NCI-H1930 (cell line): ENCODE data around the gene ZNF438.
A peak's percentile ranks its signal among the peaks of the same experiment; 100 is the strongest.

Experiments used
- DNase-seq, 2 experiments: peaks; one replicate each; lab custom pipeline; 2025; lab: John Stamatoyannopoulos, UW

The ZNF438 gene

DNA sequence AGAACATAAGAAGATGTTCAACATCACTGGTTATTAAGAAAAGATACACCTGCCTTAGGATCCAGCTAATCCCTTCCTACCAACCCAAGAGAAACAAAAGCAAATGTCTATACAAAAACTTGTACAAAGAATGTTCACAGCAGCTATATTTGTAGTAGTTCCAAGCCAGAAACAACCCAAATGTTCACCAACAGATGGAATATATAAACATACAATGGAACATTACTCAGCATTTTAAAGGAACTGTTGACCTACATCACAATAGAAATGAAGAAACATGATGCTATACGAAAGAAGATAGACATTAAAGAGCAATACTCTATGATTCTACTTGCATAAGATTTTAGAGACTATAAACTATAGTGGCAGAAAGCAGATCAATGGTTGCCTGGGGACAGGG, 149.4 kb downstream of the ZNF438 start:
- DNase-seq, result no peak

- DNase-seq, result no peak
Measured at GRCh38 chr10:30878920-30879319, 152.7 kb downstream of the ZNF438 start.

DNA sequence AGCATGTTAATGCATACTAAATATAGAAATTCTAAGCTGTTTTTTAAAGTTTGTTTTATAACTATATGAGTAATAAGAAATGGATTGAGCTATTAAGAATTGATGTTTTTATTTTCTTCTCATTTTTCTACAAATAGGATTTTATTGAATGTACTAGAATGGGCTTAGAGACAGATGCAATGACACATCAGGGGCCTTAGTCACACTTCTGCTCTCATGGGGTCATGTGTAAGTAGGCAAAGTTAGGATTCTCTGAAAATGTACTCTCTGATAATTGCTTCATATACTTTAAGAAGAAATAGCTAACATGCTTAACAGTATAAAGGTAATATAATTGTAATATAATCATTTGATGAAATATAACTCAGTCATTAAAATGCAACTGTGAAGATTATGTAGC, 154.6 kb downstream of the ZNF438 start:
- DNase-seq, result no peak

GRCh38 chr10:30873411-30873810, 158.3 kb downstream of the ZNF438 start:
- DNase-seq, result no peak

- no peak for DNase-seq
Measured at GRCh38 chr10:30870896-30871295, 160.8 kb downstream of the ZNF438 start.

DNA sequence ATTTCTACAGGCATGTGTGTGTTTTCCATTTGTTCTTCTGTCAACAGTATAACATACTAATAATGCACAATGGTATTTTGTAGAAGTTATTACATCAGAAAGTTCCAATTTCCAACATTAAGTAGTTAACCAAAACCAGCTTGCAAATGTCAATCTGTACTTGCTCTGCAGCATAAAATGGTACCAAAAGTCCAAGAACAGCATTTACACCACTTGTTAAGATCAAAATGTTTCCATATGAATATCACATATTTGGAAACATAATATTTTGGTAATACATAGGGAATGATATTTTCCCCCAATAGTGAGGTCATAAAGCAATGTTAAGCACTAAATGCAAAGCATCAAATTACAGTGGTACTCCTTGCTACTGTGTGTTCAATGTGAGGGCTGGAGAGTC, 162.1 kb downstream of the ZNF438 start:
- no peak for DNase-seq

GRCh38 chr10:30868611-30869010, 163.1 kb downstream of the ZNF438 start:
- DNase-seq, result peak in 1 of 2 experiments; percentile 31

- no peak for DNase-seq
Measured at GRCh38 chr10:30866896-30867295, 164.8 kb downstream of the ZNF438 start.

- DNase-seq, result no peak
Measured at GRCh38 chr10:30865141-30865926, 166.3 kb downstream of the ZNF438 start.

DNA sequence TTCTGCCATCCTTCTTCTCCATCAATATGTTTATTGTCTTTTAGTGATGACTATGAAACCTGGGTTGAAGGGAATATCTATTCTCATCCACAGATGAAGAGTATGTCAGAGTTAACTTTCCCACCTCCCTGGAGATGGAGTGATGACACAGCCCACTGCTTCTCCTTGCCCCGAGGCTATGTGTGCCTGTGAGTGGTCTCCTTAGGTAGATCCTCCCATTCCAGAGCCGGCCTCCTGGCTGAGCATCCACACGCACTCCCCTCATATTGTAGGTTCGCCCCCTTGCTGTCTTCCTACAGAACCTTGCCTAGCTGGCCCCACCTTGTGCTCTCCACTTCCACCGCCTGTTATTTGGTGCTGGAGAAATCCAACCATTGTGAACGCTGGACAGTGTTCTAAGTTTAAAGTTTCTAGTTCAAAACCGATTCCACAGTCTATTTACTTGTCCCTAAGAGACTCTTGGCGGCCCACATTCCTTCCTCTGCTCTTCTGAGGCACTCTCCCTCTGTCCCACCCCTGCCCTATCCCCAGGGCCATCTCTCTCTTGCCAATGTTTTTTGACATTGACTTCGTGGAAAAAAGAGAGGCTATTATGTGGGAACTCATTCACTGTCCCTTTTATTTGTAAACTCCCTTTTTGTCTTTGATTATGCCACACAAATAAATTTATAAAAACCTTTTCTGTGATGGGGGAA, 168.0 kb downstream of the ZNF438 start:
- DNase-seq, result no peak

GRCh38 chr10:30862486-30862885, 169.2 kb downstream of the ZNF438 start:
- no peak for DNase-seq

DNA sequence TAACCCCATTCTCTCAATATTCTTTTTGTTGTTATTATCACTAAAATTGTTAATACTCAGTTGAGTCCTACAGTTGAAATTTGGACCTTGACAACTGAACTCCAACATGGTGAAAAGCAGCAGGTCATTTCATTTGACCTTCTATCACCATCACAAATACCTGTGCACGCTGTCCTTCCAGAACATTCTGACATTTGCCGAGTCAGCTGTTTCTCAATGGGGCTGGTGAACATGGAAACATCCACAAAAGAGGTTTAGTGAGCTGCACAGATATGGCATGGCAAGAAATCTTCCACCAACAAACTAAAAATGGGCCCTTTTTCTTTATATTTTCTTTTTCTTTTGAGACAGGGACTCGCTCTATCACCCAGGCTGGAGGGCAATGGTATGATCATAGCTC, 169.7 kb downstream of the ZNF438 start:
- no peak for DNase-seq

GRCh38 chr10:30861221-30861620, 170.4 kb downstream of the ZNF438 start:
- DNase-seq, result no peak

GRCh38 chr10:30858499-30858898, 173.2 kb downstream of the ZNF438 start:
- no peak for DNase-seq

- DNase-seq, result no peak
Measured at GRCh38 chr10:30857803-30858202, 173.9 kb downstream of the ZNF438 start.

GRCh38 chr10:30855131-30855530, 176.5 kb downstream of the ZNF438 start:
- no peak for DNase-seq

DNA sequence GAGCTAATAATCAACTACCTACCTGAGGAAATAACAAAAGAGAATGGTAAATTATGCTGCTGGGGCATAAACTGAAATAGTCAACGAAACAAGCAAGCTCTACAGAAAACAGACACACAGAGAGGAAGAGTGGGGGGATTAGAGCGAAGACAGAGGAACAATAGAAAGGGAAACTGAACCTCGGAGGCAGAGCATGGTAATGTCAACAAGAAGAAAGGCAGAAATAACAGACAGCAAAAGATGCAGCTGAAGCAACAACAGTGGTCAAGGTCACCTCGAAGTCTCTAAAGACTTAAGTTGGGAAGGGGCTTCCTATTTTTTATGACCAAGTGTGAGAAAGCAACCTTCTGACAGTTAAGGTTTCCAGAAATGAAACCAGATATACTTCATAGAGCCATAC, 177.0 kb downstream of the ZNF438 start:
- no peak for DNase-seq

DNA sequence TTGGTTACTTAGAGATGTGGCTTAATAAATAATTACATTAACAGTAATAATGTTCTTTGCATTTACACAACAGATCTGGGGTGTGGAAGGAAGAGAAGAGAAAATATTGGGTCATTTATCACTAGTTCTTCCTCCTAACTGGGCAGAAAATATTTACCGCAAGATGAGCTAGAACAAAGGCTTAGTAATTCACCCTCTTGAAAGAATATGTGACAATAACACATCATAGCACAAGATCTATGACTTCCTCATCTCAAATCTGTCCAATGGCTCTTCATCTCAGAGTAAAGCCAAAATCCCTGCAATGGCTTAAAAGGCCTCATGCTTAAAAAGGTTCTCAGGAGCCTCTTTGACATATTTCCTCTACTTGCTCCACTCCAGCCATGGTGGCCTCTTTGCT, 178.6 kb downstream of the ZNF438 start:
- DNase-seq, result no peak

DNA sequence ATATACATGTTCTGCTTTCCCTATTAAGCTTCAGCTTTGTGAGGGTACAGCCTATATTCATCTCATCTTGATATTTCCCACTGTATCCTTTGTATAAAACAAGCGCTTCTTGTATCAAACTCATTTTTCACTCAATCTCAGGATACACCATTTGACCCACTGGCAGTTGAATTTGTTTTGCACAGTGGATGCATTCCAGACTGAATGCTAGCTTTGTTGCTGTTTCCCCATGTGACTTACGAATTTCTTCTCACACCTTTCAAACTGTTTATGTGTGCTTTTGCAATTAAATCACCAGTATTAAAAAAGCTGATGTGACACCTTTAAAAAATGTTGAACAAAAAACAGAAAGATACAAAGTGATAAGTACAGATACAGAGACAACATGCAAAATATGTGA, 180.9 kb downstream of the ZNF438 start:
- DNase-seq, result no peak

DNA sequence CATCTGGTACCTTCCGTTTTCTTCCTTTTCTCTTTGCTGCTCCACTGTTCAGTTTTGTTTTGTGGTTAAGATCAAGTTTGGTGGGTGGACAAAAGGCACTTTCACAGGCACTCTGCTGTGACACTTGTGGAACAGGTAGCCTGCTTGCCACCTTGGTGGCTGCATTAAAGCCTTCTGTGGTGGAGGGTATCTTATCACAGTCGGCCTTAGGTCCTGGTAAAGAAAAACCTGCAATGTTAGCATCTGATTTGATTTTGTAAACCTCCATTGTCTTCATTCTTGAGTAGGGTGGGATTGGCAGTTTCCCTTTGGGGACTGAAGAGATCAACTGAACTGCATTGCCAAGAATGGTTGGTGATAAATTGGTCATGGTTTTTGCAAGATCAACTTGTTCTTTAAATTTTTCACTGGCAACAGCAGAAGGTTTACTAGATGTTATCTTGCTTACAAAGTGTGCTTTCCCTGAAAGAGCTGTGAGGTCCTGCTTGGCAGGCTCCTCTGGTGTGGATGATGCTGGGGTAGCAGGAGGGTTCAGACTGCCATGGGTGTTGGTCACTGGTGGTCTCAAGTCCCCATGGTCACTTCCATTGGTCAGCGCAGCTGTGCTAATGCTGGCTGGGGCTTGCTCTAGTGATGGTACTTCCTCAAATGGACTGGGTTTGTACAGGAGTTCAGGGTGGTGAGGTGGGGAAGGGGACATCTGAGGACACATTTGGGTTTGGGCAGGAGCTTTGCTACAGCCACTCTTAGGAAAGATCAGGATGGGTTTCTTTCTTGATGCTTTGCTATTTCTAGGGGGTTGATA, 182.2 kb downstream of the ZNF438 start:
- DNase-seq, result no peak

DNA sequence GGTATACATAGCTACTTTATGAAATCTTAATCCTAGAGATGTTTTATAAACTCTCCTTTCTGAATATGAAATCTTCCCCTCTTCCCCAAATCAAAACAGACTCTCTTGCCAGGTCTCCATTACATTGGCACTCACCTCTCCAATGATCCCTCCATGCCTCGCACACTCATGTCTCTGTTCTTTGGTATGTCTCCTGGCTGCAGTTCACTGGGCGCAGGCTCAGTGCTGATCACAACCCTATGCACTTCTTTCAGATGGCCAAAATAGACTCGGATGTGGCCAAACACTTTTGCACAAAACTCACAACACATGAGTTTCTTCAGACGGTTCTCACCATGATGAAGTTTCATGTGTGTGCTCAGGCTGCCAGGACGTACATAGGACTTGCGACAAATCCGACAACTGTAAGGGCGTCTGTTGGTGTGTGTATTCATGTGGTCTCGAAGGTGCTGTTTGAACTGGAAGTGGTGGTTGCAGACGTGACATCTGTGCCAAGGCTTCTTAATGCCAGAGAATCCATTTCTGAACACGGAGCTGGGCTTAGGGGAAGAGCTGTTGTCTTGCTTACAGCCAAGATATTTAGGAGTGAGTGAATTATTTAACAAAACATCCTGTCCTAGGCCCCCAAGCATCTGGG, 183.2 kb downstream of the ZNF438 start:
- no peak for DNase-seq

- DNase-seq, result no peak
Measured at GRCh38 chr10:30847642-30848041, 184.0 kb downstream of the ZNF438 start.
